CD4-positive, alpha-beta T cell treated with Interleukin-15 for 4 hours (primary cell): ENCODE results near the gene SAMD4B.
A peak's percentile ranks its signal among the peaks of the same experiment; 100 is the strongest.

Experiments
- DNase-seq: peaks from one replicate; pipeline ENCODE4 v3.0.0-alpha.2; 2020; ENCODE audit warnings: low spot score

Gene SAMD4B

DNA sequence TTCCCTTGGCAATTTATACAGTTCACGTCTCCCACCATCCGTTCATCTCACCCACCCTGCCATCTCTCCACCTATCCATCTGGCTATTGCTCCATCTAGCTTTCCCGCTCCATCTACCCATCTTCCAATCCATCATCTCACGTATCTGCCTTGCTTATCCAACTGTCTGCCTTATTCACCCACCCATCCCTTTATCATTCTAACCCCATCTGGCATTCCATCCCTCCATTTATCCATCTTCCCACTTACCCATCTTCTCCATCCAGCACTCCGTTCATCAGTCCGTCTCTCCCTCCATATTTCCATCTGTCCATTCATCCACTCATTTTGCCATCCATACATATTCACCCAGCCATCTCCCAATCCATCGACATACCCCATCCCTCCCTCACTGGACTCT, 83.5 kb downstream of the SAMD4B start:
- DNase-seq, result no peak

DNA sequence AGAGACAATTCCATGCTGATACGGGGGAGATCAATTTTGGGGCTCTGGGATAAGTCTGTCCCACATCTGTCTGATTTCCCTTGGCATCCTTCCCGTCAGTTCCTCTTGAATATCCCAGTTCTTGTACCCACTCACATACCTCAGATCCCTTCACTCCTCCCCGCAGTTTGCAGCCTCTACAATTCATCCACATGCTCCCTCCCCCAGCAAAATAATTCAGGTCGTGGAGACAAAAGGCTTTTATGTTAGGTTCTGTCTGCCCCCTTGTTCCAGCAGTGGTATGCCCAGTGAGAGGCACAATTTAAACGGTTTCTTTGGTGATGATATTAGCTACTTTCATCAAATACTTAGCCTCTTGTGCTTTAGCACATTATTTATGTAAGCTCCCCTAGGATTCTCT, 83.9 kb downstream of the SAMD4B start:
- DNase-seq, result no peak

DNA sequence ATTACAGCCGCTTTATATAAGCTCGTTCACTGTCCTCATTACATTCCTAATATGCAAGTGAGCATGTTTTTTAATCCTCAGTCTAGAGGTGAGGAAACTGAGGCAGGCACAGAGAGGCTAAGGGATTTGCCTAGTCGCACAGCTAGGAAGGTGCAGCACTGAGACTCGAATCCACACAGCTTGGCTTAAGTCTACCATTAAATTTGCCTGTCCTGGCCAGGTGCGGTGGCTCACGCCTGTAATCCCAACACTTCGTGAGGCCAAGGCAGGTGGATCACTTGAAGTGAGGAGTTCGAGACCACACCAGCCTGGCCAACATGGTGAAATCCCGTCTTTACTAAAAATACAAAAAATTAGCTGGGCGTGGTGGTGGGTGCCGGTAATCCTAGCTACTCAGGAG, 85.5 kb downstream of the SAMD4B start:
- DNase-seq, result no peak

DNA sequence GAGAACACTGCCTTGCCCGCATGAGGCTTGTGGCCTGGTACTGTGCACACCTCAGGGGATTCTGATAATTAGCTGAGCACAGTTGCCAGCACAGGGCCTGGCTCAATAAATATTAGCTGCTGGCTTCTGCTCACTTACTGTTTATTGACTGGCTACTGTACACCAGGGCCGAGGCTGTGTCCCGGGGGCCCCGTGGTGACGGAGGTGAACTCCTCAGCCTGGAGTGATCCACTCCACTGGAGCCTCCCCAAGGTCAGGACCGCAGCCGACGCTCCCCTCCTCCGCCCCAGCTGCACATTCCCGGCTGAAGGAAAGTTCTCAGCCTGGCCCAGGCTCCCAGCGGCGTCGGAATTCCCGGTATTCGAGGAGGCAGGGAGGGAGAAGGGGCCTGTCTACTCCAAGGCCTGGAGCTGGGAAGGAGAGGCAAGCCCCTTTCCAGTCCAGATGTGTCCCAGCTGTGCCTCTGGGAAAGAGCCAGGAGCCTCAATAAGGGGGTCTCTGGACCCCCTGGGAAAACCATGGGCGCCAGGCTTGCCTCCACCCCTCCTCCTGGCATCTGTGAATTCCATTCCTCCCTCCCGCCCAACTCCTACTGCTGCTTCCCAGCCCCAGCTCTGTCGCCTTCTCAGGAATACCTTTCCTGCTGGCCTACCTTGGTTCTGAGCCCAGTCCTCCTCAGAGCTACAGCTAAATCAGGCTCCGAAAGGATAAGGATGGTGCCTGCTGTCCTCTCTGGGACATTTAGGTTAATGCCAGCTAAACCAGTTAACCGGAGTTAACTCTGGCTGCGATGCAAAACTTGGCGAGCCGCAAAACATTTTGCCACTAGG, 86.3 kb downstream of the SAMD4B start:
- DNase-seq, result no peak

- peak; percentile 80 for DNase-seq
Observed at GRCh38 chr19:39430675-39431593, 88.7 kb downstream of the SAMD4B start.

DNA sequence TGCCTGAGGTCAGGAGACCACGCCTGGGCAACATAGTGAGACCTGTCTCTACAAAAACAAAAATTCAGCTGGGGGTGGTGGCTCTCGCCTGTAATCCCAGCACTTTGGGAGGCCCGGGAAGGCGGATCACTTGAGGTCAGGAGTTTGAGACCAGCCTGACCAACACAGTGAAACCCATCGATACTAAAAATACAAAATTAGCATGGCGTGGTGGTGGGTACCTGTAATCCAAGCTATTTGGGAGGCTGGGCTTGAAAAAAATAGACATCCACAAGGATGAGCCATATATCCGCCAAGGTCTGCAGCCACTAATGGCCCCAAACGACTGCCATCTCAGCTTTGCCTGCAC, 90.4 kb downstream of the SAMD4B start:
- no peak for DNase-seq

GRCh38 chr19:39433480-39434079, 91.4 kb downstream of the SAMD4B start:
- DNase-seq, result no peak

DNA sequence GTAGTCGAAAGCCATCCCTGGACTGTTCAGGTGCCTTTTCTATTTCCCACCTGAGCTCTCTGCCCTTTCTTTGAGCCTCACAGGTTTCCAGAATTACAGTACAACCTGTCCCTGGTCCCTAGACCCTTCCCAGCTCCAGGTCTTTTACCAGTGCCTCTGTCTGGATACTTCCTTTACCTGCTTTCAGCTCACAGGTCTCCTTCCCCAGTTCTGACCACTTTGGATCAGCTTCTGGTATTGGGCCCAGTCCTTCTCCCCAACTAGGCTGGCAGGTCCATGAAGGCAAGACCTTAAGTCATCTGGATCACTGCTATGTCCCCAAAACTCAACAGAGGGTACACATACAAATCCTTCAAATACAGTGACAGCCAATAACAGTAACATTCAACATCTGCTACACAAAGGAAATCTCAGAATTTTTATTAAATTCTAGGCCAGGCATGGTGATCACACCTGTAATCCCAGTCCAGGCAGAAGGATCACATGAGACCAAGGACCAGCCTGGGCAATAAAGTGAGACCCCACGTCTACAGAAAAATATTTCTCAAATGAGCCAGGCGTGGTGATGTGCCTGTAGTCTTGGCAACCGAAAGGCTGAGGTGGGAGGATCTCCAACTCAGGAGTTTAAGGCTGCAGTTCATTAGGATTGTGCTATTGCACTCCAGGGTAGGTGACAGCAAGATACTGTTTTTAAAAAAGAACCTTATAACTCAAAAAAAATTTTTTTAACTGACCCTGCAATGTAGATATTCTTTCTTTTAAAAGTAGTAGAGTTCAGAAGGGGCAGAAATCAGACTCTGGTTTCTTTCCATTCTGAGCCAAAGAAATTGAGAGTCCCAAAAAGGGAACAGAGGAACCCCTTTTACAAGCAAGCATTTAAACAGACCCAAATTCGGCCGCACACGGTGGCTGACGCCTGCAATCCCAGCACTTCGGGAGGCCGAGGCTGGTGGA, 92.2 kb downstream of the SAMD4B start:
- DNase-seq, result no peak
